ENCODE data around the gene ALDH18A1. TPM values are rescaled to one million over a fixed set of nuclear protein-coding genes. Genes with fewer than 3 reads are reported as not detected.

Gene ALDH18A1
- total RNA-seq, 4 donors from 2014 or later: 66.6 to 134 (median 96.5) TPM

DNA sequence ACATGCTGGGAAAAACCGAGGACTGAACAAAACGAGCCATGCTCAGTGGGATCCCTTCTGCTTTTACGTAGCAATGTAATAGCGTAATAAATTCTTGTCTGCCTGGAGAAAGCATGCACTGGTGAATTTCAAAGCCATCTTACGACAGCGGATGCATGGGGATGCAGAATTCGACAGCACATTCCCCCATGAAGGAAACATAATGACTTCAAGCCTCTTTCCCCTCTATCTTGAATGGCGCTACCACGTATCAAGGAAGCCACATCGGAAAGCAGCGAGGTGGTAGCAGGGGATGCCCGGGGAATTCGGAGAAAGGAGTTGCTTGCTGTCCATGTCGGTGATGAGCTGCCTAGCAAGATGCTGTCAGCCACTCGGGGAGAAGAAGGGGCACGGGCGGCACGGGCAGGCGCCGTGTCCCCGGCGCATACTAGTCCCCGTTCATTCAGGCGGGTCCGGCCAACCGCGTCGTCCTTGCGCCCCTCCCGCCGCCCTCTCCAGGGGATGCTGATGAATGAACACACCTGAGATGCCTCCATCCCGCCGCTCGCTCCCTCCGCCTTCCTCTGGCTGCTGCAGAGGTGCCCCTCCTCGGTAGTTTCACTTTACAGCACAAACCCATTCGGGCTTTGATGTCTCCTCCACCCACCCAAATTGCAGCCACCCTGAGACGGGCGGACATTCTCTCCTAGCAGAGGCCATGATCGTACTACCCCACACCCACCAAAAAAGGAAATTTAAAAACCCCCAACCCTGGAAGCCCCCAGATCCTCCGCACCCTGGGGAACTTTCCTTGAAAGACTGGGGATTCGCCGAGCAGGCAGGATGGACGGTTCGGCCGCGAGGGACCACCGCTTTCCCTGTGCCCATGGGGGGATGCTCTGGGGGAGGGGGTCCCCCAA is 96.0 kb downstream of the ALDH18A1 start:
- Histone ChIP-seq H3K36me3 (no peaks in the 10 kb centered on the region), H3K4me1 (peaks cover 5 to 10% of the 10 kb centered on the region in 2 donors), H3K27me3 (no peaks in the 10 kb centered on the region), H3K9me3 (no peaks in the 10 kb centered on the region), H3K4me3 (replicated peaks in 1 of 3) (peak overlapping the region; percentile 66 to 88 (median 75)), H3K27ac (peak overlapping the region; percentile 46 to 85 (median 68))
- TF ChIP-seq, protein P1, sequence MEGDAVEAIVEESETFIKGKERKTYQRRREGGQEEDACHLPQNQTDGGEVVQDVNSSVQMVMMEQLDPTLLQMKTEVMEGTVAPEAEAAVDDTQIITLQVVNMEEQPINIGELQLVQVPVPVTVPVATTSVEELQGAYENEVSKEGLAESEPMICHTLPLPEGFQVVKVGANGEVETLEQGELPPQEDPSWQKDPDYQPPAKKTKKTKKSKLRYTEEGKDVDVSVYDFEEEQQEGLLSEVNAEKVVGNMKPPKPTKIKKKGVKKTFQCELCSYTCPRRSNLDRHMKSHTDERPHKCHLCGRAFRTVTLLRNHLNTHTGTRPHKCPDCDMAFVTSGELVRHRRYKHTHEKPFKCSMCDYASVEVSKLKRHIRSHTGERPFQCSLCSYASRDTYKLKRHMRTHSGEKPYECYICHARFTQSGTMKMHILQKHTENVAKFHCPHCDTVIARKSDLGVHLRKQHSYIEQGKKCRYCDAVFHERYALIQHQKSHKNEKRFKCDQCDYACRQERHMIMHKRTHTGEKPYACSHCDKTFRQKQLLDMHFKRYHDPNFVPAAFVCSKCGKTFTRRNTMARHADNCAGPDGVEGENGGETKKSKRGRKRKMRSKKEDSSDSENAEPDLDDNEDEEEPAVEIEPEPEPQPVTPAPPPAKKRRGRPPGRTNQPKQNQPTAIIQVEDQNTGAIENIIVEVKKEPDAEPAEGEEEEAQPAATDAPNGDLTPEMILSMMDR (IDR thresholded peaks at IDR 0.05): no peak
- TF ChIP-seq POLR2A (IDR thresholded peaks at IDR 0.05): no peak
- DNase-seq: peak; percentile 51 to 53
- intact Hi-C loops (cut with DNase I): no loop called here
- 1 to 4% methylated on average over 27 to 41 of the region's 48 CpGs for WGBS, 2 donors

DNA sequence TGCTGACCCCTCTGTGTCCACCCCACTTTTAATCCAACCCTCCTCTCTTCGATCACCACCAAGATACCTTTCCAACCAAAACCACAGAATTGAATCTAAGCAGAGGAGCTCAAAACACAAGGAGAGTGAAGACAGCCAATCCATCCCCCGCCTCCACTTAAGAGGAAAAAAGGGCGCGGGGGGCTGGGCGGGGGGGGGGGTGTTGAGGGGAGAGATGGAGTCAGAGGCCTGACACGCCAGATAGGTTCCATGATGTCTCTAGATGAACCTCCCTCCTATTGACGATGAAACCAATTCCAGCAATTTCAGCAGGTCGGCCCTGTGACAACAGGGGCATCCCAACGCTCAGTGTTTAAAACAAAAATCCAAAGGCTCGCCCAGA is 96.6 kb downstream of the ALDH18A1 start:
- H3K4me1 ChIP-seq: peaks cover 5 to 10% of the 10 kb centered on the region in 2 donors
- H3K27me3 ChIP-seq: no peaks in the 10 kb centered on the region
- 16 to 28% methylated on average over 8 to 10 of the region's 10 CpGs for WGBS, 2 donors
- intact Hi-C loops (cut with DNase I): no loop called here
- H3K4me3 ChIP-seq (replicated peaks in 1 of 3): peak overlapping the region in 1 of 3 donors; percentile 66
- no peaks in the 10 kb centered on the region for H3K36me3 ChIP-seq
- no peak for TF ChIP-seq POLR2A (IDR thresholded peaks at IDR 0.05)
- TF ChIP-seq, protein P1 (IDR thresholded peaks at IDR 0.05): no peak
- no peaks in the 10 kb centered on the region for H3K9me3 ChIP-seq
- no peak for DNase-seq
- H3K27ac ChIP-seq: peak overlapping the region in 2 of 3 donors; percentile 68 to 85

DNA sequence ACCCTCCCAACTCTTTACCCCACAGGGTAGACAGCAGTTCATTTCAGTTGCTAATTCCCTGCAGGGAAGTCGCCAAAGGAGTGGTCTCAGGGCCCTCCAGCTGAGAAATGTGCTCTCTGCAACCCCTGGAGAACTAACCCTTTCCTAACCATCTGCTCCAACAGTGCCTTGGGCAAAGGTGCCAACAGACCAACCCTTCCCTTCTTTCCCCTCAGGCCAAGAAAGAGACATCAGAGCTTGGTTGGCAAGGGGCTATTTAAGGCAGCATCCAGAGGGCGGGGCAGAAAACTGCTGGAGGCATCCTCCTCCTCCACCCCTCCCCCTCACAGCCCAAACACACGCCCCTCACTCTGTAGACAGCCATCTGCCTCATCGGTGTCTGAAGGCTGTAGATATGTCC is 97.0 kb downstream of the ALDH18A1 start:
- Histone ChIP-seq H3K4me1 (peaks cover 5 to 10% of the 10 kb centered on the region in 2 donors), H3K27me3 (no peaks in the 10 kb centered on the region), H3K4me3 (replicated peaks in 1 of 3) (no peak overlapping the region), H3K36me3 (no peaks in the 10 kb centered on the region), H3K9me3 (no peaks in the 10 kb centered on the region), H3K27ac (peak overlapping the region in 1 of 3 donors; percentile 46)
- no peak for DNase-seq
- intact Hi-C loops (cut with DNase I): no loop called here
- TF ChIP-seq, protein P1 (IDR thresholded peaks at IDR 0.05): no peak
- no peak for TF ChIP-seq POLR2A (IDR thresholded peaks at IDR 0.05)
- 46 to 55% methylated on average over 4 of the region's 4 CpGs for WGBS, 2 donors

DNA sequence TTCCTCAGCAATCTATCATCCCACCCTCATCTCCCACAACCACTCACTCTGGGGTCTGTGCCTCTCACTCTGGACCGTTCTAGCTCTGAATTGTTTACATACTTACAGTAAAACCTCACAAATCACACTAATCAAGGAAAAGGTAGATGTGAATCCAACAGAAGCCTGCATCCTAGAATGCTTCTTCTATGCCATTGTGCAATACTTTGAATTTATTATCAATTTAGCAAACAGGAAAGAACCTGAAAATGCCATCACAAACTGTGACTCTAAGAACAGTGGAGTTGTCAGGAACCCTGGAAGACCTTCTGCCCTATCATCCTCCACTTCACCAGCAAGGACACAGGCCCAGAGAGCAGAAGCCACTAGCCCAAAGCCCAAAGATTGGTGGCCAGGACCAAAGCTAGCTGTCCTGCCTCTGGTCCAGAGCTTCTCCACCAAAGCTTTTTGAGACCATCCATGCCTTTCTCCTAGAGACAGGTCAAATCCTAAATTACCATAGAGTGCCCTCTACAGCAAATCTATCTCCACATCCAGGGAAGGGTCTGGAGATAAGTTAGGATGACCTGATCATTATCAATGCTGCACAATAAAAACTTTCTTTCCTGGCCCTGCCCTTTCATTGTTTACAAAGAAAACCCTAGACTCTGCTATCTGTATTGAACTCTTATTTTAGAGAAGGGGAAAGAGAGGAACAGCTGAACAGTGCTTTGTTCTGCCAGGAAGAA is 97.8 kb downstream of the ALDH18A1 start:
- Histone ChIP-seq H3K27me3 (no peaks in the 10 kb centered on the region), H3K4me3 (replicated peaks in 1 of 3) (no peak overlapping the region), H3K27ac (peak overlapping the region in 1 of 3 donors; percentile 46), H3K4me1 (peaks cover 5 to 10% of the 10 kb centered on the region in 2 donors), H3K9me3 (no peaks in the 10 kb centered on the region), H3K36me3 (no peaks in the 10 kb centered on the region)
- no peak for DNase-seq
- intact Hi-C loops (cut with DNase I): no loop called here
- WGBS, 2 donors: 73 to 81% methylated on average over 1 of the region's 1 CpG
- TF ChIP-seq, protein P1 (IDR thresholded peaks at IDR 0.05): no peak
- TF ChIP-seq POLR2A (IDR thresholded peaks at IDR 0.05): no peak

All from thyroid gland (tissue), 4 donors.